ENCODE measurements around the gene DGUOK. TPM values are rescaled to one million over a fixed set of nuclear protein-coding genes. Genes with fewer than 3 reads are reported as not detected.

Gene DGUOK
- total and polyA plus RNA-seq, 2 of the 4 experiments (the other 2 are of a cell fraction), result 66.3 to 111 TPM

DNA sequence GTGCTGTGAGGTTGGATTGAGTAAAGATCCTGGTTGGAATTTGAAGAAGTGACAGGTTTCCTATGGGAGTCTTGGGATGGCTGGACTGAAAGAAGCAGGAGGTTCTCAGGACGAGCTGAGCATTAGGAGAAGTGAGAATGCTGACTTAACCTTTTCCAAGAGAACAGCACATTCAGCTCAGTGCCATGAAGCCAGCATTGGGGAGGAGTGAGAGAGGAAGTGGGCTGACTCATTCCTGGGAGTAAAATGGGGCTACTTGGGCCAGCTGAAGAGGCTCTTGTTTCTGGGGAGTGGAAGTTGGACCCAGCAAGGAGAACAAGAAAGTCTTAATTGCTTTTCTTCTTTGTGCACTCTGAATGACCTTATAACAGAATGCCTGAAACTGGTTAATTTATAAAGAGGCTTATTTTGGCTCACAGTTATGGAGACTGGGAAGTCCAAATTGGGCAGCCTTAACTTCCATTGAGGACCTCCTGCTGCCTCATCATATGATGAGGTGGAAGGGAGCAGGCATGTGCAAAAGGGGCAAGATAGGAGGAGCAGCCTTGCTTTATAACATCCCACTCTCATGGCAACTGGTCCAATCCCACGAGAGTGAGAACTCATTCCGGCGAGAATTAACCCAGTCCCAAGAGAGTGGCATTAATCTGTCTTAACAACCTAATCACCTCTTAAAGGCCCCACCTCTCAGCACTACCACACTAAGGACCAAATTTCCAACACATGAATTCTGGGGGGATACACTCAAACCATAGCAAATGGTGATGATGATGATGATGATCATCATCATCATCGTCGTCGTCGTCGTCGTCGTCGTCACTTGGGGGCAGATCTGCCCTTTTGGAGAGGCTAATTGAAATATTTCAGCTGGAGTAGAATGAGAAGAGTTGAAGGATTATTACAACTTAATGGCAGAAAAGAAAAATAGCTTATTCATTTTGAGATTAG, 26.1 kb downstream of the DGUOK start:
- in situ Hi-C loops (cut with MboI; ENCODE audit: low sequenced_read_pairs), result no loop called here
- Histone ChIP-seq H3K23ac (ENCODE audit: low read depth, low read length) (no peak overlapping the region), H4K91ac (ENCODE audit: insufficient read depth, low read depth, low read length) (no peak overlapping the region), H2AK5ac (ENCODE audit: low read depth, low read length) (0 out of 2 replicates have a peak overlapping the region, but pooled peaks have one; percentile 33), H2AK9ac (replicated peaks; ENCODE audit: low read depth, low read length, poor library complexity) (no peak overlapping the region), H2BK20ac (ENCODE audit: low read depth, low read length) (no peak overlapping the region), H3K4me1 (ENCODE audit: control insufficient read depth, insufficient read depth, low read length) (peaks cover 2% of the 10 kb centered on the region; the same call in 1 of the 2 replicates), H2BK5ac (ENCODE audit: low read depth, low read length, poor library complexity, severe bottlenecking) (no peak overlapping the region), H2AFZ (replicated peaks; ENCODE audit: low read length, poor library complexity) (no peak overlapping the region), H3K18ac (ENCODE audit: low read depth, low read length) (no peak overlapping the region), H3K9ac (ENCODE audit: low read depth, low read length) (no peak overlapping the region), H4K8ac (ENCODE audit: low read depth in 2 of 2, low read length in 2 of 2) (no peak overlapping the region), H2BK15ac (ENCODE audit: low read depth, low read length) (no peak overlapping the region), H3K4me3 (ENCODE audit: insufficient read depth, low read depth, low read length) (no peak overlapping the region), H4K5ac (ENCODE audit: low read depth, low read length) (no peak overlapping the region), H3K27me3 (ENCODE audit: control insufficient read depth, insufficient read depth, low read length) (no peaks in the 10 kb centered on the region), H3K4ac (ENCODE audit: low read depth, low read length) (no peak overlapping the region), H3K4me2 (ENCODE audit: low read depth, low read length) (no peak overlapping the region), H3K56ac (ENCODE audit: extremely low read depth, insufficient read depth, low read length) (no peak overlapping the region), H3K14ac (replicated peaks; ENCODE audit: low read depth, low read length) (no peak overlapping the region), H3K27ac (ENCODE audit: insufficient read depth, low read length) (no peak overlapping the region), H4K20me1 (ENCODE audit: insufficient read depth, low read length) (peaks cover 28% of the 10 kb centered on the region), H3K9me1 (ENCODE audit: insufficient read depth, low read length) (peaks cover 15% of the 10 kb centered on the region), H2BK120ac (ENCODE audit: low read depth, low read length) (no peak overlapping the region), H3K36me3 (ENCODE audit: control insufficient read depth, insufficient read depth, low read length) (peaks cover 47% of the 10 kb centered on the region), H3K79me1 (ENCODE audit: low read depth in 1 of 2, low read length in 2 of 2) (peaks cover 31 to 71% of the 10 kb centered on the region in 2 experiments), H3K9me3 (ENCODE audit: control insufficient read depth, insufficient read depth, low read length) (no peaks in the 10 kb centered on the region)
- WGBS, 2 experiments (ENCODE audit: extremely low coverage in 2 of 2, insufficient read length in 1 of 2), result no CpG with 5 or more reads among the region's 12 CpGs
- ATAC-seq (ENCODE audit: low read depth) (peak; percentile 70), DNase-seq (peak; percentile 64)
- intact Hi-C loops (cut with micrococcal nuclease), result no loop called here
- TF ChIP-seq ELK1 (IDR thresholded peaks at IDR 0.05; ENCODE audit: borderline replicate concordance, low read depth, low read length), result no peak
- TF ChIP-seq MAFK (IDR thresholded peaks at IDR 0.05; ENCODE audit: low read depth, low read length), result peak; percentile 57
- no peak for TF ChIP-seq BHLHE40 (IDR thresholded peaks at IDR 0.05; ENCODE audit: low read depth, low read length)
- TF ChIP-seq MXI1 (IDR thresholded peaks at IDR 0.05; ENCODE audit: borderline replicate concordance, low read depth, low read length), result no peak
- no peak for TF ChIP-seq RCOR1 (IDR thresholded peaks at IDR 0.05; ENCODE audit: insufficient replicate concordance, low read length)
- dilution Hi-C loops (cut with HindIII; ENCODE audit: low sequenced_read_pairs, unreplicated experiment), result no loop called here
- no TSS peak for BruUV-seq (replicated peaks)
- ChIA-PET CTCF (no interaction called here), POLR2A (ENCODE audit: unreplicated experiment) (no interaction called here)

Data from IMR-90 (cell line).